H1 (cell line): ENCODE results near the gene TFG. TPM values are rescaled to one million over a fixed set of nuclear protein-coding genes. Genes with fewer than 3 reads are reported as not detected.

Source experiments
- CTCF ChIA-PET: fragments of 300-600 bp; sonication (Branson Sonifier 250); formaldehyde crosslinking; loops from one replicate; lab custom pipeline; 2021; ENCODE audit not compliant: partially characterized antibody; lab: Charles Lee
- POLR2A ChIA-PET: fragments of 300-600 bp; sonication (Branson Sonifier 250); formaldehyde crosslinking; loops from one replicate; lab custom pipeline; 2021; ENCODE audit warnings: inconsistent platforms; ENCODE audit not compliant: partially characterized antibody; lab: Charles Lee
- DNase-seq, 2 experiments: peaks; one replicate each; pipeline versions ENCODE4 v3.0.0 to v3.0.0-alpha.2; 2010 to 2022; ENCODE audit warnings: low spot score in 2 of 2, low read depth in 1 of 2, mixed read lengths in 1 of 2
- FAIRE-seq: peaks from 2 replicates; lab custom pipeline; 2011; peaks lifted over from hg19 to GRCh38; lab: Jason Lieb, UNC
- H2AFZ ChIP-seq: 2 replicates; pipeline ENCODE4 v1.8.1; 2012; ENCODE audit warnings: low read length, inconsistent platforms
- H2AK5ac ChIP-seq: 2 replicates; pipeline ENCODE4 v1.6.1; 2013; ENCODE audit warnings: low read depth, low read length
- H2BK120ac ChIP-seq: replicated peaks from 2 replicates; pipeline ENCODE3; 2013; ENCODE audit warnings: low read depth, low read length, inconsistent platforms
- H2BK12ac ChIP-seq: 2 replicates; pipeline ENCODE4 v1.6.1; 2013; ENCODE audit warnings: low read depth, low read length
- H2BK15ac ChIP-seq: 2 replicates; pipeline ENCODE4 v1.6.1; 2013; ENCODE audit warnings: low read length
- H2BK20ac ChIP-seq: 2 replicates; pipeline ENCODE4 v1.6.1; 2013; ENCODE audit warnings: low read length
- H2BK5ac ChIP-seq: 2 replicates; pipeline ENCODE4 v1.6.1; 2013; ENCODE audit warnings: low read depth, low read length
- H3K14ac ChIP-seq: 2 replicates; pipeline ENCODE4 v1.6.1; 2013; ENCODE audit warnings: inconsistent platforms; ENCODE audit not compliant: insufficient read length
- H3K18ac ChIP-seq: 2 replicates; pipeline ENCODE4 v1.6.1; 2013; ENCODE audit warnings: low read length; ENCODE audit errors: extremely low read depth
- H3K23ac ChIP-seq: 2 replicates; pipeline ENCODE4 v1.6.1; 2013; ENCODE audit warnings: inconsistent platforms; ENCODE audit not compliant: insufficient read length
- H3K23me2 ChIP-seq: 2 replicates; pipeline ENCODE4 v1.6.1; 2013; ENCODE audit warnings: low read depth, low read length
- H3K27ac ChIP-seq: 2 replicates; pipeline ENCODE4 v1.6.1; 2011; ENCODE audit warnings: low read depth, low read length, inconsistent platforms
- H3K27me3 ChIP-seq, 4 experiments: replicated peaks in 1 of 4; 1 replicate in 1 of 4; 2 replicates in 3 of 4; pipeline versions ENCODE4 v1.6.1 to v1.8.1; 2011 to 2013; ENCODE audit warnings: low read length in 3 of 4, mild to moderate bottlenecking in 3 of 4, inconsistent platforms in 2 of 4, mixed read lengths in 2 of 4, moderate library complexity in 1 of 4; ENCODE audit not compliant: control insufficient read depth in 3 of 4, insufficient read depth in 3 of 4; ENCODE audit errors: extremely low read depth in 1 of 4
- H3K36me3 ChIP-seq, 4 experiments: 2 replicates each; pipeline versions ENCODE4 v1.6.1 to v1.8.1; 2011 to 2013; ENCODE audit warnings: mild to moderate bottlenecking in 4 of 4, low read length in 3 of 4, moderate library complexity in 2 of 4, control low read depth in 1 of 4, inconsistent platforms in 1 of 4; ENCODE audit not compliant: insufficient read depth in 4 of 4, control insufficient read depth in 2 of 4
- H3K4ac ChIP-seq: replicated peaks from 2 replicates; pipeline ENCODE3; 2013; ENCODE audit warnings: low read length, low read depth, mixed read lengths, inconsistent platforms; ENCODE audit not compliant: insufficient read length
- H3K4me1 ChIP-seq, 4 experiments: replicated peaks in 1 of 4; 1 replicate in 1 of 4; 2 replicates in 3 of 4; pipeline versions ENCODE4 v1.6.1 to v1.8.1; 2011 to 2013; ENCODE audit warnings: low read length in 3 of 4, inconsistent platforms in 2 of 4, mixed read lengths in 1 of 4; ENCODE audit not compliant: insufficient read depth in 4 of 4, control insufficient read depth in 3 of 4
- H3K4me2 ChIP-seq, 2 experiments: 2 replicates each; pipeline versions ENCODE4 v1.6.1 to v1.8.1; 2011 to 2013; ENCODE audit warnings: low read depth in 2 of 2, low read length in 2 of 2, control low read depth in 1 of 2, inconsistent platforms in 1 of 2, mild to moderate bottlenecking in 1 of 2; ENCODE audit not compliant: insufficient read depth in 1 of 2
- H3K4me3 ChIP-seq, 4 experiments: fragments of 200-600, 300-600 bp in 1 of 4; sonication (generic), shearing (Covaris generic), sonication (Bioruptor Twin) in 1 of 4; 2 replicates each; pipeline versions ENCODE4 v1.5.1 to v1.8.1; 2011 to 2016; ENCODE audit warnings: low read length in 4 of 4, low read depth in 3 of 4, control low read depth in 2 of 4, inconsistent platforms in 2 of 4, mild to moderate bottlenecking in 2 of 4, mixed read lengths in 1 of 4, moderate library complexity in 1 of 4; ENCODE audit not compliant: insufficient read depth in 2 of 4; ENCODE audit errors: extremely low read depth in 1 of 4
- H3K56ac ChIP-seq: replicated peaks from 2 replicates; pipeline ENCODE3; 2013; ENCODE audit warnings: low read depth, mild to moderate bottlenecking, mixed read lengths, low read length, inconsistent platforms; ENCODE audit not compliant: insufficient read length
- H3K79me1 ChIP-seq: 2 replicates; pipeline ENCODE4 v1.6.1; 2013; ENCODE audit warnings: low read depth, low read length, control low read depth
- H3K79me2 ChIP-seq, 2 experiments: 2 replicates each; pipeline versions ENCODE4 v1.6.1 to v1.8.1; 2012 to 2013; ENCODE audit warnings: low read length in 2 of 2, mild to moderate bottlenecking in 2 of 2, inconsistent platforms in 1 of 2; ENCODE audit not compliant: insufficient read depth in 2 of 2, control insufficient read depth in 1 of 2
- H3K9ac ChIP-seq, 4 experiments: replicated peaks in 1 of 4; 1 replicate in 1 of 4; 2 replicates in 3 of 4; pipeline versions ENCODE4 v1.6.1 to v1.8.1; 2011 to 2013; ENCODE audit warnings: low read depth in 3 of 4, low read length in 3 of 4, control low read depth in 2 of 4, mild to moderate bottlenecking in 2 of 4, moderate library complexity in 2 of 4, inconsistent platforms in 1 of 4; ENCODE audit errors: extremely low read depth in 1 of 4
- H3K9me3 ChIP-seq, 2 experiments: 2 replicates each; pipeline versions ENCODE4 v1.6.1 to v1.8.1; 2012 to 2013; ENCODE audit warnings: mild to moderate bottlenecking in 2 of 2, moderate library complexity in 2 of 2, control low read depth in 1 of 2, inconsistent platforms in 1 of 2, low read depth in 1 of 2, low read length in 1 of 2, mixed read lengths in 1 of 2; ENCODE audit not compliant: insufficient read depth in 2 of 2
- H4K20me1 ChIP-seq, 2 experiments: replicated peaks in 1 of 2; 2 replicates each; pipeline versions ENCODE3 to v1.8.1; 2011 to 2013; ENCODE audit warnings: inconsistent platforms in 2 of 2, low read length in 2 of 2, mild to moderate bottlenecking in 1 of 2; ENCODE audit not compliant: insufficient read depth in 2 of 2, control insufficient read depth in 1 of 2
- H4K5ac ChIP-seq: 2 replicates; pipeline ENCODE4 v1.6.1; 2013; ENCODE audit warnings: low read length, low read depth, mixed read lengths, inconsistent platforms; ENCODE audit not compliant: insufficient read length
- H4K8ac ChIP-seq: 2 replicates; pipeline ENCODE4 v1.8.0; 2013; ENCODE audit warnings: mild to moderate bottlenecking, moderate library complexity, low read length, inconsistent platforms; ENCODE audit not compliant: insufficient read depth; ENCODE audit errors: extremely low read depth
- H4K91ac ChIP-seq: replicated peaks from 2 replicates; pipeline ENCODE3; 2013; ENCODE audit warnings: low read length, mixed read lengths, inconsistent platforms; ENCODE audit not compliant: insufficient read length
- KDM4A ChIP-seq: IDR thresholded peaks from one replicate; pipeline ENCODE4 v1.7.1; 2012; ENCODE audit warnings: low read depth, mild to moderate bottlenecking, moderate library complexity, low read length, inconsistent platforms; ENCODE audit not compliant: severe bottlenecking
- KDM5A ChIP-seq: fragments of 200-600 bp; IDR thresholded peaks from 2 replicates; pipeline ENCODE4 v1.7.1; 2012; ENCODE audit warnings: mild to moderate bottlenecking, low read length, inconsistent platforms, mixed read lengths
- RAD21 ChIP-seq, 2 experiments: IDR thresholded peaks in 1 of 2; conservative IDR thresholded peaks in 1 of 2; 2 replicates each; pipeline ENCODE4 v1.6.1; 2011; ENCODE audit warnings: low read depth in 2 of 2, low read length in 2 of 2, improper control_type of control experiment in 1 of 2, inconsistent platforms in 1 of 2, mild to moderate bottlenecking in 1 of 2, moderate library complexity in 1 of 2
- WGBS, 2 experiments: shearing (Covaris generic) in 1 of 2; methylation state at CpG; one replicate each; pipeline versions ENCODE4 v1.1.6 to v1.1.7; 2013 to 2015; ENCODE audit warnings: low lambda C conversion rate in 2 of 2, mixed read lengths in 2 of 2, inconsistent platforms in 1 of 2, low coverage in 1 of 2, missing lambda C conversion rate in 1 of 2; ENCODE audit not compliant: insufficient replicate concordance in 2 of 2, insufficient coverage in 1 of 2, insufficient read length in 1 of 2; ENCODE audit errors: extremely low coverage in 1 of 2, missing lambda C conversion rate in 1 of 2; 5-methylcytosine and 5-hydroxymethylcytosine counted together
- polyA plus RNA-seq, 7 experiments: library from polyadenylated mRNA; depleted of rRNA in 3 of 7; stranded (reverse) in 5 of 7; unstranded in 2 of 7; fragments of >200 nt in 5 of 7; fragments of 200-250 nt in 2 of 7; gene quantifications; 1 replicate in 5 of 7; 2 replicates in 1 of 7; 4 replicates in 1 of 7; pipeline versions ENCODE4 v1.2.1 to v1.2.3, GENCODE V29; 2011 to 2013; ENCODE audit warnings: missing spikeins in 2 of 7, mixed read lengths in 2 of 7
- total RNA-seq: library from RNA; stranded (reverse); fragmentation: NEBNext Ultra II Directional; extraction: Animal tissue kit (Norgen Biotek cat#: 25700); gene quantifications from 2 replicates; pipeline ENCODE4 v1.2.1, GENCODE V29; 2021
- TF ChIP-seq, protein P1 (sequence below), 3 experiments: IDR thresholded peaks; 1 replicate in 2 of 3; 2 replicates in 1 of 3; pipeline versions ENCODE4 v1.5.1 to v1.6.1; 2011; ENCODE audit warnings: low read length in 3 of 3, mild to moderate bottlenecking in 3 of 3, inconsistent platforms in 2 of 3, low read depth in 1 of 3, moderate library complexity in 1 of 3; ENCODE audit not compliant: insufficient read depth in 1 of 3; ENCODE audit errors: control extremely low read depth in 1 of 3

TFG gene
- total and polyA plus RNA-seq, 2 of the 8 experiments (the other 6 are each of a cell fraction or from before 2014, with no cell fraction given) = 81.9 to 98.4 TPM

DNA sequence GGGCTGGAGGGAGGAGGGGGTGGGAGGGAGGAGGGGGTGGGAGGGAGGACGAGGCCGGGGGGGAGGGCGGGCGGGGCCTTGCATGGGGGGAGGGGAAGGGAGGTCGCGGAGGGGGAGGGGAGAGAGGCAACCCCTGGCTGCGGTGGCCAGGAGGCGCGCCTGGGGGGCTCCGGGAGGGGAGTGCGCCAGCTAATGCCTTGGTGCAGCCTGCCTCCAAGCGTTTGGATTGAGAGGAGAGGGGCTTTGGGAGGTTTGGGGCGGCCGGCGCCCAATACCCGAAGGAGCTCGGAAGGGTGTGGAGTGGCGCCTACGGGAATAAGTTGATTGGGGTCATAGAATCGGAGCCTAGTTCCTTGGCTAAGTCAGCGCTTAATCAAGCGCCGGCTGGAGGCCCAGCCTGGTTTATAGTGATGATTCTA is 557 bp downstream of the TFG start:
- POLR2A ChIA-PET = interaction anchor here (0.9 to 3.0 kb wide), 15 partner anchors 9 to 850 kb away, joined by 3 to 14 read pairs (median 4); partner anchors contain the start of genes LNP1 and TOMM70
- DNase-seq = peak; percentile 46 to 66
- no peak overlapping the region for H2AFZ ChIP-seq

More for the DNA sequence above, 557 bp downstream of the TFG start:
- Histone ChIP-seq H4K20me1 (peaks cover 0 to 2% of the 10 kb centered on the region in 2 experiments), H3K9me3 (no peaks in the 10 kb centered on the region), H3K18ac (no peak overlapping the region), H3K27ac (peak overlapping the region; percentile 68), H4K8ac (peak overlapping the region; percentile 90; the same call in 1 of the 2 replicates), H2BK120ac (no peak overlapping the region), H3K4me1 (peaks cover 0 to 8% (median 2%) of the 10 kb centered on the region in 4 experiments; a peak in 3 of 7 replicates), H3K23ac (no peak overlapping the region), H3K79me1 (no peaks in the 10 kb centered on the region; the same call in 1 of the 2 replicates), H3K4me3 (peak overlapping the region; percentile 78 to 86 (median 81)), H2BK15ac (no peak overlapping the region), H2BK5ac (peak overlapping the region; percentile 79), H2AK5ac (no peak overlapping the region), H3K27me3 (peaks cover 1 to 25% (median 11%) of the 10 kb centered on the region in 4 experiments; a peak in 6 of 7 replicates), H4K91ac (no peak overlapping the region), H3K56ac (peak overlapping the region; percentile 81), H3K4me2 (peak overlapping the region; percentile 75 to 81)
- 3% methylated on average over 12 of the region's 23 CpGs; no CpG with 5 or more reads in 1 of the 2 experiments for WGBS, 2 experiments
- CTCF ChIA-PET = interaction anchor here (0.7 to 1.7 kb wide), 13 partner anchors 10 to 184 kb away, joined by 3 to 8 read pairs (median 3); no protein-coding TSS in a partner anchor
- no peak for TF ChIP-seq KDM5A
- TF ChIP-seq, protein P1, sequence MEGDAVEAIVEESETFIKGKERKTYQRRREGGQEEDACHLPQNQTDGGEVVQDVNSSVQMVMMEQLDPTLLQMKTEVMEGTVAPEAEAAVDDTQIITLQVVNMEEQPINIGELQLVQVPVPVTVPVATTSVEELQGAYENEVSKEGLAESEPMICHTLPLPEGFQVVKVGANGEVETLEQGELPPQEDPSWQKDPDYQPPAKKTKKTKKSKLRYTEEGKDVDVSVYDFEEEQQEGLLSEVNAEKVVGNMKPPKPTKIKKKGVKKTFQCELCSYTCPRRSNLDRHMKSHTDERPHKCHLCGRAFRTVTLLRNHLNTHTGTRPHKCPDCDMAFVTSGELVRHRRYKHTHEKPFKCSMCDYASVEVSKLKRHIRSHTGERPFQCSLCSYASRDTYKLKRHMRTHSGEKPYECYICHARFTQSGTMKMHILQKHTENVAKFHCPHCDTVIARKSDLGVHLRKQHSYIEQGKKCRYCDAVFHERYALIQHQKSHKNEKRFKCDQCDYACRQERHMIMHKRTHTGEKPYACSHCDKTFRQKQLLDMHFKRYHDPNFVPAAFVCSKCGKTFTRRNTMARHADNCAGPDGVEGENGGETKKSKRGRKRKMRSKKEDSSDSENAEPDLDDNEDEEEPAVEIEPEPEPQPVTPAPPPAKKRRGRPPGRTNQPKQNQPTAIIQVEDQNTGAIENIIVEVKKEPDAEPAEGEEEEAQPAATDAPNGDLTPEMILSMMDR (IDR thresholded peaks at IDR 0.05; ENCODE audit: control extremely low read depth in 1 of 3, insufficient read depth in 1 of 3, low read depth in 1 of 3, low read length in 3 of 3) = peak in 2 of 3 experiments; percentile 5 to 21; a peak in 1 of 4 replicates
- TF ChIP-seq KDM4A = peak; percentile 21
- TF ChIP-seq RAD21 (IDR thresholded peaks at IDR 0.05 in 1 of 2, conservative IDR thresholded peaks at IDR 0.05 in 1 of 2; ENCODE audit: low read depth in 2 of 2, low read length in 2 of 2) = peak; percentile 45 to 54; a peak in 3 of 4 replicates
- TF ChIP-seq, all 59 proteins: peak for 3
- Histone ChIP-seq H2BK20ac (no peak overlapping the region), H3K14ac (no peak overlapping the region), H3K4ac (no peak overlapping the region), H3K36me3 (peaks cover 2 to 8% (median 5%) of the 10 kb centered on the region in 4 experiments; a peak in 4 of 8 replicates), H3K23me2 (peaks cover 2% of the 10 kb centered on the region; the same call in 1 of the 2 replicates), H4K5ac (peak overlapping the region; percentile 50), H3K79me2 (peaks cover 20 to 47% of the 10 kb centered on the region in 2 experiments), H3K9ac (peak overlapping the region; percentile 13 to 98 (median 95); a peak in 6 of 7 replicates), H2BK12ac (no peak overlapping the region)
- no peak for FAIRE-seq
